Naive thymus-derived CD4-positive, alpha-beta T cell (primary cell): ENCODE results near the gene SERPIND1. TPM values are rescaled to one million over a fixed set of nuclear protein-coding genes. Genes with fewer than 3 reads are reported as not detected.
"Not testable (repeated sequence)": the region's sequence is repeated elsewhere in the genome, so short reads cannot be mapped to it uniquely, and the experiment has no call there.

ENCODE experiments used
- ATAC-seq: fragments of 150-1000 bp; cut with Tn5 transposase; 2 replicates; pipeline ENCODE4 v1.10.0; 2021; ENCODE audit warnings: mild to moderate bottlenecking, moderate library complexity
- CTCF ChIA-PET: fragments of 350-600 bp; sonication (Branson Sonifier 250); formaldehyde crosslinking; loops from one replicate; lab custom pipeline; 2021; ENCODE audit warnings: antibody characterized with exemption; lab: Charles Lee
- POLR2A ChIA-PET: fragments of 350-600 bp; sonication (Branson Sonifier 250); formaldehyde crosslinking; loops from one replicate; lab custom pipeline; 2021; ENCODE audit warnings: antibody characterized with exemption, inconsistent platforms; lab: Charles Lee
- DNase-seq, 9 donors: peaks; one replicate each; pipeline versions ENCODE4 v3.0.0 to v3.0.0-alpha.2; 2020 to 2022; ENCODE audit warnings: mixed read lengths in 1 of 9
- H3K27ac ChIP-seq: one replicate; pipeline ENCODE4 v1.7.0; 2013; ENCODE audit warnings: mild to moderate bottlenecking, low read depth, low read length, moderate library complexity
- H3K27me3 ChIP-seq, 2 donors: one replicate each; pipeline ENCODE4 v1.7.0; 2013; ENCODE audit warnings: low read length in 2 of 2, mild to moderate bottlenecking in 2 of 2, moderate library complexity in 2 of 2; ENCODE audit not compliant: control insufficient read depth in 2 of 2, insufficient read depth in 2 of 2
- H3K36me3 ChIP-seq, 3 experiments: 1 replicate in 2 of 3; 2 replicates in 1 of 3; pipeline ENCODE4 v1.7.0; 2013; ENCODE audit warnings: low read length in 3 of 3, mild to moderate bottlenecking in 3 of 3, moderate library complexity in 1 of 3; ENCODE audit not compliant: insufficient read depth in 3 of 3, control insufficient read depth in 2 of 3
- H3K4me1 ChIP-seq, 2 donors: one replicate each; pipeline ENCODE4 v1.7.0; 2013; ENCODE audit warnings: low read length in 2 of 2, mild to moderate bottlenecking in 2 of 2, moderate library complexity in 1 of 2; ENCODE audit not compliant: control insufficient read depth in 2 of 2, insufficient read depth in 2 of 2
- H3K4me3 ChIP-seq: 2 replicates; pipeline ENCODE4 v1.7.0; 2013; ENCODE audit warnings: mild to moderate bottlenecking, low read length
- H3K9me3 ChIP-seq, 3 experiments: 1 replicate in 2 of 3; 2 replicates in 1 of 3; pipeline ENCODE4 v1.7.0; 2013; ENCODE audit warnings: low read length in 3 of 3; ENCODE audit not compliant: control insufficient read depth in 2 of 3
- H3K27ac Mint-ChIP-seq, 9 donors: one replicate each; pipeline ENCODE4 v1.8.0; 2020 to 2022; ENCODE audit warnings: mixed read lengths in 9 of 9, mild to moderate bottlenecking in 8 of 9, moderate library complexity in 5 of 9, inconsistent platforms in 2 of 9
- H3K27me3 Mint-ChIP-seq, 5 donors: one replicate each; pipeline ENCODE4 v1.8.0; 2021 to 2022; ENCODE audit warnings: mixed read lengths in 5 of 5, mild to moderate bottlenecking in 1 of 5
- H3K36me3 Mint-ChIP-seq, 5 donors: one replicate each; pipeline ENCODE4 v1.8.0; 2020 to 2022; ENCODE audit warnings: mixed read lengths in 5 of 5, mild to moderate bottlenecking in 3 of 5, inconsistent platforms in 1 of 5
- H3K4me1 Mint-ChIP-seq, 7 donors: one replicate each; pipeline ENCODE4 v1.8.0; 2020 to 2022; ENCODE audit warnings: mixed read lengths in 7 of 7, mild to moderate bottlenecking in 3 of 7, inconsistent platforms in 1 of 7
- H3K4me3 Mint-ChIP-seq, 10 donors: one replicate each; pipeline ENCODE4 v1.8.0; 2020 to 2022; ENCODE audit warnings: mild to moderate bottlenecking in 10 of 10, mixed read lengths in 10 of 10, moderate library complexity in 6 of 10, inconsistent platforms in 2 of 10
- H3K9me3 Mint-ChIP-seq, 11 donors: one replicate each; pipeline ENCODE4 v1.8.0; 2020 to 2022; ENCODE audit warnings: mixed read lengths in 11 of 11, mild to moderate bottlenecking in 4 of 11, inconsistent platforms in 1 of 11, moderate library complexity in 1 of 11
- intact Hi-C, 2 donors: fragments of 100-400 bp; cut with micrococcal nuclease; formaldehyde crosslinking; loops; one replicate each; pipeline ENCODE4 v1.15.1; 2023
- polyA plus RNA-seq, 2 donors: library from polyadenylated mRNA; unstranded; fragments of 300-500 nt; fragmentation: Illumina TruSeq; gene quantifications; one replicate each; pipeline ENCODE4 v1.2.3, GENCODE V29; 2021
- total RNA-seq, 6 experiments: library from RNA in 5 of 6; stranded (reverse) in 5 of 6; gene quantifications; 1 replicate in 5 of 6; 2 replicates in 1 of 6; pipeline ENCODE4 v1.2.3 and lab custom pipeline; 2021 to 2026

Gene SERPIND1
- total and polyA plus RNA-seq, 7 experiments from 2014 or later = 0.09 to 0.10 TPM; not detected in 5

DNA sequence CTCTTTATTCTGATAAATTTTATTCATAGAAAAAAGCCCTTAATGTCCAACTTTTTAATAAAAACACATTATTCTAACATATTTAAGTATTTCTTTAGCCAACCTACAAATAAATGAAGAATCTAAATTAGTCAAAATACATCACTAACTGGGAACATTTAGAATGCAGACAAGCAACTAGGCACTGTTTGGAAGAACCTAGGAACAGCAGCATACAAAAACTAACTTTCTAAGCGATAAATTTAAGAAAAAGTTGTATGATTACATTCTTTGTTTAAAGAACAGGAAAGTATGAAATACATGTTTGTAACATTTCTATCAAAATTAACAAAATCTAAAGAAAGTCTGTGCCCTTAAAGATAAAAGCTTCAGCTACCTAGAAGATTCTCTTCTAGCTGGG is 49.4 kb downstream of the SERPIND1 start:
- Histone ChIP-seq H3K27ac (no peak overlapping the region), H3K36me3 (peaks cover 16 to 57% (median 25%) of the 10 kb centered on the region in 3 experiments), H3K9me3 (no peaks in the 10 kb centered on the region), H3K27me3 (no peaks in the 10 kb centered on the region), H3K4me1 (no peaks in the 10 kb centered on the region), H3K4me3 (no peak overlapping the region)
- no peaks in the 10 kb centered on the region for H3K27me3 Mint-ChIP-seq
- peaks cover 0 to 1% (median 0%) of the 10 kb centered on the region in 7 donors for H3K4me1 Mint-ChIP-seq
- ChIA-PET CTCF (interaction anchor here (1.2 kb wide), 1 partner anchor 10 kb away, joined by 3 read pairs; no protein-coding TSS in a partner anchor), POLR2A (no interaction called here)
- peaks cover 12 to 50% (median 17%) of the 10 kb centered on the region in 5 donors for H3K36me3 Mint-ChIP-seq
- intact Hi-C loops = no loop called here
- H3K4me3 Mint-ChIP-seq = no peak overlapping the region
- ATAC-seq (no peak), DNase-seq (no peak)
- H3K9me3 Mint-ChIP-seq = no peaks in the 10 kb centered on the region
- no peak overlapping the region for H3K27ac Mint-ChIP-seq

- H3K27ac ChIP-seq = not testable (repeated sequence)
Observed at GRCh38 chr22:20825216-20825615, 51.3 kb downstream of the SERPIND1 start.

DNA sequence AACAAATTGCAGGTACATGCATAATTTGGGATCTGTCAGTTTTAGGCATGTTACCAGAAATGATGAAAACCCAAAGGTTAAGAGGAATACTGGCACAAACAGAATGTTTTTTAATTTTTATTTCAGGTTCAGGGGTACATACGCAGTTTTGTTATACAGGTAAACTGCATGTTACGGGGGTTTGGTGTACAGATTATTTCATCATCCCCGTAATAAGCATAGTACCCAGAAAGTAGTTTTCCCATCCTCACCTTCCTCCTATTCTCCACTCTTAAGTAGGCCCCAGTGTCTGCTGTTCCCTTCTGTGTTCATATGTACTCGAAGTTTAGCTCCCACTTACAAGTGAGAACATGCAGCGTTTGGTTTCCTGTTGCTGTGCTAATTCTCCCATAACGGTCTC is 51.7 kb downstream of the SERPIND1 start:
- Mint-ChIP-seq H3K9me3 (no peaks in the 10 kb centered on the region), H3K36me3 (peaks cover 9 to 60% (median 26%) of the 10 kb centered on the region in 5 donors), H3K4me3 (no peak overlapping the region), H3K27ac (no peak overlapping the region), H3K27me3 (no peaks in the 10 kb centered on the region), H3K4me1 (peaks cover 0 to 4% (median 0%) of the 10 kb centered on the region in 7 donors)
- intact Hi-C loops = no loop called here
- no peak for ATAC-seq
- ChIA-PET CTCF (no interaction called here), POLR2A (no interaction called here)
- no peaks in the 10 kb centered on the region for H3K4me1 ChIP-seq
- DNase-seq = no peak
- H3K27ac ChIP-seq = no peak overlapping the region
- H3K9me3 ChIP-seq = no peaks in the 10 kb centered on the region
- H3K4me3 ChIP-seq = no peak overlapping the region
- H3K27me3 ChIP-seq = no peaks in the 10 kb centered on the region
- peaks cover 8 to 44% (median 19%) of the 10 kb centered on the region in 3 experiments for H3K36me3 ChIP-seq

More at GRCh38 chr22:20825216-20825615, 51.3 kb downstream of the SERPIND1 start:
- H3K4me1 ChIP-seq, DNase-seq, ATAC-seq, H3K4me3 Mint-ChIP-seq, H3K4me1 Mint-ChIP-seq, H3K27me3 Mint-ChIP-seq, POLR2A ChIA-PET, H3K4me3 ChIP-seq, intact Hi-C loops, CTCF ChIA-PET, H3K27ac Mint-ChIP-seq, H3K9me3 ChIP-seq, H3K9me3 Mint-ChIP-seq, H3K27me3 ChIP-seq: not testable (repeated sequence)
- peaks cover 6 to 56% (median 22%) of the 10 kb centered on the region in 5 donors for H3K36me3 Mint-ChIP-seq
- H3K36me3 ChIP-seq = peaks cover 9 to 44% (median 16%) of the 10 kb centered on the region in 3 experiments

- Mint-ChIP-seq H3K36me3 (peaks cover 9 to 58% (median 24%) of the 10 kb centered on the region in 5 donors), H3K27ac (peak overlapping the region in 1 of 9 donors; percentile 4)
- H3K4me1 ChIP-seq, H3K27me3 Mint-ChIP-seq, POLR2A ChIA-PET, H3K4me3 ChIP-seq, CTCF ChIA-PET, H3K27ac ChIP-seq, intact Hi-C loops, ATAC-seq, H3K4me3 Mint-ChIP-seq, H3K4me1 Mint-ChIP-seq, H3K27me3 ChIP-seq, DNase-seq, H3K9me3 Mint-ChIP-seq, H3K9me3 ChIP-seq: not testable (repeated sequence)
- peaks cover 6 to 50% (median 19%) of the 10 kb centered on the region in 3 experiments for H3K36me3 ChIP-seq
Observed at GRCh38 chr22:20826373-20827152, 52.6 kb downstream of the SERPIND1 start.

DNA sequence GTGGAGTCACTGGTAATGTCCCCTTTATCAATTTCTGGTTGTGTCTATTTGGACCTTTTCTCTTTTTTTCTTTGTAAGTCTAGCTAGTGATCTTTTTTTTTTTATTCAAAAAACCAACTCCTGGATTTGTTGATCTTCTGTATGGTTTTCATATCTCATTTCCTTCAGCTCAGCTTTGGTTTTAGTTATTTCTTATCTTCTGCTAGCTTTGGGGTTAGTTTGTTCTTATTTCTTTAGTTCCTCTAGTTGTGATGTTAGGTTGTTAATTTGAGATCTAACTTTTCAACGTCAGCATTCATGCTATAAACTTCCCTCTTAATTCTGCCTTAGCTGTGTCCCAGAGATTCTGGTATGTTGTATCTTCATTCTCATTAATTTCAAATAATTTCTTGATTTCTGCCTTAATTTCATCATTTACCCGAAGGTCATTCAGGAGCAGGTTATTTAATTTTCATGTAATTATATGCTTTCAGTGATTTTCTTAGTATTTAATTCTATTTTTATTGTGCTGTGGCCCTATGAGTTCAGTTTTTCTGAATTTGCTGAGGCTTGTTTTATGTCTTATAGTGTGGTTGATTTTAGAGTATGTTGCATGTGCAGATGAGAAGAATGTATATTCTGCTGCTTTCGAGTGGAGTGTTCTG is 55.7 kb downstream of the SERPIND1 start:
- intact Hi-C loops = no loop called here
- ATAC-seq (no peak), DNase-seq (no peak)
- Histone ChIP-seq H3K4me3 (no peak overlapping the region), H3K4me1 (no peaks in the 10 kb centered on the region), H3K9me3 (no peaks in the 10 kb centered on the region), H3K27ac (no peak overlapping the region), H3K36me3 (peaks cover 0 to 60% (median 18%) of the 10 kb centered on the region in 3 experiments), H3K27me3 (no peaks in the 10 kb centered on the region)
- Mint-ChIP-seq H3K27ac (peak overlapping the region in 2 of 9 donors; percentile 53 to 70), H3K36me3 (peaks cover 6 to 71% (median 36%) of the 10 kb centered on the region in 5 donors), H3K9me3 (no peaks in the 10 kb centered on the region), H3K4me1 (peaks cover 0 to 5% (median under 1%) of the 10 kb centered on the region in 7 donors), H3K27me3 (no peaks in the 10 kb centered on the region), H3K4me3 (no peak overlapping the region)
- ChIA-PET CTCF (interaction anchor here (0.6 to 0.7 kb wide), 2 partner anchors 59 to 78 kb away, joined by 3 to 4 read pairs; no protein-coding TSS in a partner anchor), POLR2A (no interaction called here)

DNA sequence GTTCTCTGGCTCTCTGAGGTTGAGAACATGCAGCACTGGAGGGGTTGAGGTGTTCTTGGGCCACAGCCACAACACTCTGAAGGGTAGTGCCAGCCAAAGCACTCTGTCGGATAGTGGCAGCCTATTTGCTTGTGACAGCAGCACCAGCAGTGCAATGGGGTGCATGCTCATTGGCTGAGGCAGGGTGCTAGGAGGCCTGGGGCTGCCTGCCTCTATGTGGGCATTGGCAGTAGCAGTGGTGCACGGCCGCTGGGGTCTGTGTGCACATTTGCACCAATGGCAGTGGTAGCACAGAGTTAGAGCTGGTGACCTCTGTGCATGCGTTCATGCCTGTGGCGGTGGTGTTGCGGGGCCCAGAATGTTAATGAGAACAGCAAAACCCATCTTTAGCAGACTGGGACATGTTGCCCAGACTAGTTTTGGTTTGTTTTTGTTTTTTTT is 59.3 kb downstream of the SERPIND1 start:
- peaks cover 5 to 21% (median 11%) of the 10 kb centered on the region in 7 donors for H3K4me1 Mint-ChIP-seq

More for the DNA sequence above, 59.3 kb downstream of the SERPIND1 start:
- H3K27ac Mint-ChIP-seq = peak overlapping the region in 1 of 9 donors; percentile 10
- no peak overlapping the region for H3K4me3 Mint-ChIP-seq
- H3K4me1 ChIP-seq = peaks cover 0 to 5% of the 10 kb centered on the region in 2 donors
- CTCF ChIA-PET = interaction anchor here (0.6 kb wide), 1 partner anchor 291 kb away, joined by 3 read pairs; no protein-coding TSS in a partner anchor
- DNase-seq (no peak), ATAC-seq (no peak)
- intact Hi-C loops = no loop called here
- POLR2A ChIA-PET = no interaction called here
- H3K9me3 Mint-ChIP-seq = no peaks in the 10 kb centered on the region
- H3K27me3 Mint-ChIP-seq = no peaks in the 10 kb centered on the region
- H3K9me3 ChIP-seq = no peaks in the 10 kb centered on the region
- H3K36me3 Mint-ChIP-seq = peaks cover 6 to 49% (median 27%) of the 10 kb centered on the region in 5 donors
- no peak overlapping the region for H3K4me3 ChIP-seq
- H3K36me3 ChIP-seq = peaks cover 0 to 50% (median 18%) of the 10 kb centered on the region in 3 experiments
- no peak overlapping the region for H3K27ac ChIP-seq
- H3K27me3 ChIP-seq = no peaks in the 10 kb centered on the region
